SK-N-SH treated with all-trans-retinoic acid at 6 μM for 48 hours (cell line): ENCODE results near the gene TRNP1.

Experiments used
- ATAC-seq: fragments of 200-7000 bp; cut with Tn5 transposase; 3 replicates; pipeline ENCODE4 v1.9.1; 2020; ENCODE audit warnings: mild to moderate bottlenecking, moderate library complexity
- ARNTL ChIP-seq: fragments of 450-650 bp; formaldehyde crosslinking; IDR thresholded peaks from 2 replicates; pipeline ENCODE4 v1.5.0; 2020; ENCODE audit warnings: low read depth, mild to moderate bottlenecking, moderate library complexity, borderline replicate concordance
- BACH2 ChIP-seq: fragments of 250-450 bp; sonication (Bioruptor Pico); IDR thresholded peaks from 2 replicates; pipeline ENCODE4 v1.9.0; 2021; ENCODE audit warnings: mild to moderate bottlenecking, borderline replicate concordance
- CSDC2 ChIP-seq: fragments of 250-450 bp; sonication (Bioruptor Pico); IDR thresholded peaks from 2 replicates; pipeline ENCODE4 v1.5.0; 2020; ENCODE audit warnings: mild to moderate bottlenecking, moderate library complexity
- ESRRG ChIP-seq: fragments of 250-450 bp; sonication (Bioruptor Pico); IDR thresholded peaks from 2 replicates; pipeline ENCODE4 v1.6.1; 2021; ENCODE audit warnings: mild to moderate bottlenecking
- GLIS3 ChIP-seq: fragments of 250-450 bp; sonication (Bioruptor Pico); IDR thresholded peaks from 2 replicates; pipeline ENCODE4 v1.5.0; 2020; ENCODE audit warnings: mild to moderate bottlenecking, moderate library complexity
- ISL1 ChIP-seq: fragments of 250-450 bp; sonication (Bioruptor Pico); IDR thresholded peaks from 2 replicates; pipeline ENCODE4 v2.1.2; 2022; ENCODE audit warnings: mild to moderate bottlenecking, moderate library complexity
- OSR1 ChIP-seq: fragments of 250-450 bp; sonication (Bioruptor Pico); IDR thresholded peaks from 2 replicates; pipeline ENCODE4 v1.8.0; 2022; ENCODE audit warnings: moderate library complexity, mild to moderate bottlenecking, inconsistent platforms
- PPARA ChIP-seq: fragments of 250-450 bp; sonication (Bioruptor Pico); IDR thresholded peaks from 2 replicates; pipeline ENCODE4 v1.5.0; 2020; ENCODE audit warnings: mild to moderate bottlenecking, borderline replicate concordance
- RARB ChIP-seq: fragments of 250-450 bp; sonication (Bioruptor Pico); IDR thresholded peaks from 2 replicates; pipeline ENCODE4 v1.8.0; 2021; ENCODE audit warnings: mild to moderate bottlenecking, moderate library complexity
- TCF4 ChIP-seq: fragments of 250-450 bp; sonication (Bioruptor Pico); IDR thresholded peaks from 2 replicates; pipeline ENCODE4 v1.8.0; 2021; ENCODE audit warnings: mild to moderate bottlenecking, moderate library complexity, borderline replicate concordance
- TOX ChIP-seq: fragments of 250-450 bp; sonication (Bioruptor Pico); IDR thresholded peaks from 2 replicates; pipeline ENCODE4 v1.8.0; 2021; ENCODE audit warnings: mild to moderate bottlenecking, moderate library complexity, borderline replicate concordance
- ZC3H10 ChIP-seq: fragments of 250-450 bp; sonication (Bioruptor Pico); IDR thresholded peaks from 2 replicates; pipeline ENCODE4 v1.5.1; 2021; ENCODE audit warnings: mild to moderate bottlenecking, moderate library complexity
- ZFP30 ChIP-seq: fragments of 450-650 bp; formaldehyde crosslinking; IDR thresholded peaks from 2 replicates; pipeline ENCODE4 v1.5.0; 2022; ENCODE audit warnings: mild to moderate bottlenecking, moderate library complexity
- ZNF565 ChIP-seq: fragments of 450-650 bp; formaldehyde crosslinking; conservative IDR thresholded peaks from 2 replicates; pipeline ENCODE4 v1.5.0; 2020; ENCODE audit warnings: low read depth, mild to moderate bottlenecking, moderate library complexity
- ZNF70 ChIP-seq: fragments of 450-650 bp; formaldehyde crosslinking; IDR thresholded peaks from 2 replicates; pipeline ENCODE4 v1.5.0; 2020; ENCODE audit warnings: mild to moderate bottlenecking, moderate library complexity
- ZNF8 ChIP-seq: fragments of 450-650 bp; formaldehyde crosslinking; IDR thresholded peaks from 2 replicates; pipeline ENCODE4 v1.5.0; 2020; ENCODE audit warnings: mild to moderate bottlenecking, moderate library complexity
- TF ChIP-seq, protein P1 (sequence below): fragments of 250-450 bp; sonication (Bioruptor Pico); IDR thresholded peaks from 2 replicates; pipeline ENCODE4 v1.8.0; 2020; ENCODE audit warnings: mild to moderate bottlenecking, moderate library complexity, borderline replicate concordance
- TF ChIP-seq, protein P2 (sequence below): fragments of 250-450 bp; sonication (Bioruptor Pico); IDR thresholded peaks from 2 replicates; pipeline ENCODE4 v1.5.1; 2020; ENCODE audit warnings: low read depth, mild to moderate bottlenecking, moderate library complexity
- TF ChIP-seq, protein P3 (sequence below): fragments of 250-450 bp; sonication (Bioruptor Pico); IDR thresholded peaks from 2 replicates; pipeline ENCODE4 v1.8.0; 2021; ENCODE audit warnings: low read depth, mild to moderate bottlenecking, moderate library complexity, borderline replicate concordance
- TF ChIP-seq, protein P4 (sequence below): fragments of 250-450 bp; sonication (Bioruptor Pico); IDR thresholded peaks from 2 replicates; pipeline ENCODE4 v1.5.1; 2021; ENCODE audit warnings: mild to moderate bottlenecking, moderate library complexity
- TF ChIP-seq, protein P5 (sequence below): fragments of 250-450 bp; sonication (Bioruptor Pico); IDR thresholded peaks from 2 replicates; pipeline ENCODE4 v1.5.0; 2020; ENCODE audit warnings: mild to moderate bottlenecking, moderate library complexity

TRNP1 gene

DNA sequence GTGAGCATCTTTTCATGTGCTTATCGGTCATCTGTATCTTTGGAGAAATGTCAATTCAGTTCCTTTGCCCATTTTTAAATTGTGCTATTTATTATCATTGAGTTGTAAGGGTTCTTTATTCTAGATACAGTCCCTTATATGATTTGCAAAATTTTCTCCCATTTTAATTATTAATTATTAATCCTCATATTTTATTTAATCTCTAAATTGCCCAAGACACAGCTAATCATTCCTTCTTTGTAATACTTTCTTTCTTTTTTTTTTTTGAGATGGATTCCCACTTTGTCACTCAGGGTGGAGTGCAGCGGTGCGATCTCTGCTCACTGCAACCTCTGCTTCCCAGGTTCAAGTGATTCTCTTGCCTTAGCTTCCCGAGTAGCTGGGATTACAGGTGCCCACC is 32.2 kb downstream of the TRNP1 start:
- TF ChIP-seq OSR1 (CRISPR knock-in tag) (no peak), ZC3H10 (no peak), ZFP30 (no peak), ZNF8 (no peak), TCF4 (CRISPR knock-in tag) (no peak), PPARA (CRISPR knock-in tag) (no peak), ESRRG (CRISPR knock-in tag) (no peak), ZNF70 (CRISPR knock-in tag) (no peak), ZNF565 (CRISPR knock-in tag) (no peak), GLIS3 (CRISPR knock-in tag) (no peak), RARB (no peak), ARNTL (CRISPR knock-in tag) (no peak), TOX (no peak), CSDC2 (CRISPR knock-in tag) (no peak)
- TF ChIP-seq, protein P1, sequence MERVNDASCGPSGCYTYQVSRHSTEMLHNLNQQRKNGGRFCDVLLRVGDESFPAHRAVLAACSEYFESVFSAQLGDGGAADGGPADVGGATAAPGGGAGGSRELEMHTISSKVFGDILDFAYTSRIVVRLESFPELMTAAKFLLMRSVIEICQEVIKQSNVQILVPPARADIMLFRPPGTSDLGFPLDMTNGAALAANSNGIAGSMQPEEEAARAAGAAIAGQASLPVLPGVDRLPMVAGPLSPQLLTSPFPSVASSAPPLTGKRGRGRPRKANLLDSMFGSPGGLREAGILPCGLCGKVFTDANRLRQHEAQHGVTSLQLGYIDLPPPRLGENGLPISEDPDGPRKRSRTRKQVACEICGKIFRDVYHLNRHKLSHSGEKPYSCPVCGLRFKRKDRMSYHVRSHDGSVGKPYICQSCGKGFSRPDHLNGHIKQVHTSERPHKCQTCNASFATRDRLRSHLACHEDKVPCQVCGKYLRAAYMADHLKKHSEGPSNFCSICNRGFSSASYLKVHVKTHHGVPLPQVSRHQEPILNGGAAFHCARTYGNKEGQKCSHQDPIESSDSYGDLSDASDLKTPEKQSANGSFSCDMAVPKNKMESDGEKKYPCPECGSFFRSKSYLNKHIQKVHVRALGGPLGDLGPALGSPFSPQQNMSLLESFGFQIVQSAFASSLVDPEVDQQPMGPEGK = no peak
- TF ChIP-seq, protein P2, sequence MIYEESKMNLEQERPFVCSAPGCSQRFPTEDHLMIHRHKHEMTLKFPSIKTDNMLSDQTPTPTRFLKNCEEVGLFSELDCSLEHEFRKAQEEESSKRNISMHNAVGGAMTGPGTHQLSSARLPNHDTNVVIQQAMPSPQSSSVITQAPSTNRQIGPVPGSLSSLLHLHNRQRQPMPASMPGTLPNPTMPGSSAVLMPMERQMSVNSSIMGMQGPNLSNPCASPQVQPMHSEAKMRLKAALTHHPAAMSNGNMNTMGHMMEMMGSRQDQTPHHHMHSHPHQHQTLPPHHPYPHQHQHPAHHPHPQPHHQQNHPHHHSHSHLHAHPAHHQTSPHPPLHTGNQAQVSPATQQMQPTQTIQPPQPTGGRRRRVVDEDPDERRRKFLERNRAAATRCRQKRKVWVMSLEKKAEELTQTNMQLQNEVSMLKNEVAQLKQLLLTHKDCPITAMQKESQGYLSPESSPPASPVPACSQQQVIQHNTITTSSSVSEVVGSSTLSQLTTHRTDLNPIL (CRISPR knock-in tag) = no peak
- TF ChIP-seq, protein P3, sequence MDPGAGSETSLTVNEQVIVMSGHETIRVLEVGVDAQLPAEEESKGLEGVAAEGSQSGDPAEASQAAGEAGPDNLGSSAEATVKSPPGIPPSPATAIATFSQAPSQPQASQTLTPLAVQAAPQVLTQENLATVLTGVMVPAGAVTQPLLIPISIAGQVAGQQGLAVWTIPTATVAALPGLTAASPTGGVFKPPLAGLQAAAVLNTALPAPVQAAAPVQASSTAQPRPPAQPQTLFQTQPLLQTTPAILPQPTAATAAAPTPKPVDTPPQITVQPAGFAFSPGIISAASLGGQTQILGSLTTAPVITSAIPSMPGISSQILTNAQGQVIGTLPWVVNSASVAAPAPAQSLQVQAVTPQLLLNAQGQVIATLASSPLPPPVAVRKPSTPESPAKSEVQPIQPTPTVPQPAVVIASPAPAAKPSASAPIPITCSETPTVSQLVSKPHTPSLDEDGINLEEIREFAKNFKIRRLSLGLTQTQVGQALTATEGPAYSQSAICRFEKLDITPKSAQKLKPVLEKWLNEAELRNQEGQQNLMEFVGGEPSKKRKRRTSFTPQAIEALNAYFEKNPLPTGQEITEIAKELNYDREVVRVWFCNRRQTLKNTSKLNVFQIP (CRISPR knock-in tag) = no peak
- TF ChIP-seq, protein P4, sequence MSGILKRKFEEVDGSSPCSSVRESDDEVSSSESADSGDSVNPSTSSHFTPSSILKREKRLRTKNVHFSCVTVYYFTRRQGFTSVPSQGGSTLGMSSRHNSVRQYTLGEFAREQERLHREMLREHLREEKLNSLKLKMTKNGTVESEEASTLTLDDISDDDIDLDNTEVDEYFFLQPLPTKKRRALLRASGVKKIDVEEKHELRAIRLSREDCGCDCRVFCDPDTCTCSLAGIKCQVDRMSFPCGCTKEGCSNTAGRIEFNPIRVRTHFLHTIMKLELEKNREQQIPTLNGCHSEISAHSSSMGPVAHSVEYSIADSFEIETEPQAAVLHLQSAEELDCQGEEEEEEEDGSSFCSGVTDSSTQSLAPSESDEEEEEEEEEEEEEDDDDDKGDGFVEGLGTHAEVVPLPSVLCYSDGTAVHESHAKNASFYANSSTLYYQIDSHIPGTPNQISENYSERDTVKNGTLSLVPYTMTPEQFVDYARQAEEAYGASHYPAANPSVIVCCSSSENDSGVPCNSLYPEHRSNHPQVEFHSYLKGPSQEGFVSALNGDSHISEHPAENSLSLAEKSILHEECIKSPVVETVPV = no peak
- TF ChIP-seq, protein P5, sequence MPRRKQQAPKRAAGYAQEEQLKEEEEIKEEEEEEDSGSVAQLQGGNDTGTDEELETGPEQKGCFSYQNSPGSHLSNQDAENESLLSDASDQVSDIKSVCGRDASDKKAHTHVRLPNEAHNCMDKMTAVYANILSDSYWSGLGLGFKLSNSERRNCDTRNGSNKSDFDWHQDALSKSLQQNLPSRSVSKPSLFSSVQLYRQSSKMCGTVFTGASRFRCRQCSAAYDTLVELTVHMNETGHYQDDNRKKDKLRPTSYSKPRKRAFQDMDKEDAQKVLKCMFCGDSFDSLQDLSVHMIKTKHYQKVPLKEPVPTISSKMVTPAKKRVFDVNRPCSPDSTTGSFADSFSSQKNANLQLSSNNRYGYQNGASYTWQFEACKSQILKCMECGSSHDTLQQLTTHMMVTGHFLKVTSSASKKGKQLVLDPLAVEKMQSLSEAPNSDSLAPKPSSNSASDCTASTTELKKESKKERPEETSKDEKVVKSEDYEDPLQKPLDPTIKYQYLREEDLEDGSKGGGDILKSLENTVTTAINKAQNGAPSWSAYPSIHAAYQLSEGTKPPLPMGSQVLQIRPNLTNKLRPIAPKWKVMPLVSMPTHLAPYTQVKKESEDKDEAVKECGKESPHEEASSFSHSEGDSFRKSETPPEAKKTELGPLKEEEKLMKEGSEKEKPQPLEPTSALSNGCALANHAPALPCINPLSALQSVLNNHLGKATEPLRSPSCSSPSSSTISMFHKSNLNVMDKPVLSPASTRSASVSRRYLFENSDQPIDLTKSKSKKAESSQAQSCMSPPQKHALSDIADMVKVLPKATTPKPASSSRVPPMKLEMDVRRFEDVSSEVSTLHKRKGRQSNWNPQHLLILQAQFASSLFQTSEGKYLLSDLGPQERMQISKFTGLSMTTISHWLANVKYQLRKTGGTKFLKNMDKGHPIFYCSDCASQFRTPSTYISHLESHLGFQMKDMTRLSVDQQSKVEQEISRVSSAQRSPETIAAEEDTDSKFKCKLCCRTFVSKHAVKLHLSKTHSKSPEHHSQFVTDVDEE (CRISPR knock-in tag) = no peak
- no peak for ATAC-seq

DNA sequence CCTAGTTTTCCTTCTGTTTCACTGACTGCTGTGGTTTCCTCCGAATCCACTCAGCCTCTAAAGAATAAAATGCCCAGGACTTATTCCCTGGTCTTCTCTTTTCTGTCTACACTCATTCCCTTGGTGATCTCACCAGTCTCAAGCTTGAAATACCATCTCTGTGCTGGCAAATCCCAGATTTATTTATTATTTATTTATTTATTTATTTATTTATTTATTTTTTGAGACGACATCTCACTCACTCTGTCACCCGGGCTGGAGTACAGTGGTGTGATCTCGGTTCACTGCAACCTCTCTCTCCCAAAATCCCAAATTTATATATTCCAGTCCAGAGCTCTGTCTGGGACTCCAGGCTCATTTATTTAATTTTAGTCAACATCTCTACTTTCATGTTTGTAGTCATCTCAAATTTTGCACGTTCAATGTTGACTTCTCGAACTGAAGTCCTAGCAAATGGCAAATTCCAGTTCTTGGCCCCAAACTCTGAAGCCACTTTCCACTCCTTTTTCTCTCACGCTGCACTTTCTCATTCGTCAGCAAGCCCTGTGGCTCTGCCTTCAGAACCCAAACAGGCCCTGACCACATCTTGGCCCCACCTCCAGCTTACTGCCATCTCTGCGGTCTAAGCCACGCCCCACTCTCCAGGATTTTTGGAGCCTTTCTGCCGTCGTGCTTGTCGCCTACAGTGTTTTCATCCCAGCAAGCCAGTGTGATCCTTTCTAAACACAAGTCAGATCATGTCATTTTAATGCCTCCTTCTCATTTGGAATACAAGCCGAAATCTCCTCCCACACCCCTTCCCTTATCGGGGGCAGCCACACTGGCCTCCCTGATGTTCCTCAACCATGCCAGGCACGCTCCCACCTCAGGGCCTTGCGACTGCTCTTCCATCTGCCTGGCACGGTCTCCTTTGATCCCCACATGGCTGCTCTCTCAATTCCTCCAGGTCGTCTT is 33.4 kb downstream of the TRNP1 start:
- no peak for TF ChIP-seq RARB
- TF ChIP-seq ZNF8 = no peak
- TF ChIP-seq ISL1 (CRISPR knock-in tag) = no peak
- no peak for TF ChIP-seq ZC3H10
- no peak for TF ChIP-seq TOX
- ATAC-seq = no peak

DNA sequence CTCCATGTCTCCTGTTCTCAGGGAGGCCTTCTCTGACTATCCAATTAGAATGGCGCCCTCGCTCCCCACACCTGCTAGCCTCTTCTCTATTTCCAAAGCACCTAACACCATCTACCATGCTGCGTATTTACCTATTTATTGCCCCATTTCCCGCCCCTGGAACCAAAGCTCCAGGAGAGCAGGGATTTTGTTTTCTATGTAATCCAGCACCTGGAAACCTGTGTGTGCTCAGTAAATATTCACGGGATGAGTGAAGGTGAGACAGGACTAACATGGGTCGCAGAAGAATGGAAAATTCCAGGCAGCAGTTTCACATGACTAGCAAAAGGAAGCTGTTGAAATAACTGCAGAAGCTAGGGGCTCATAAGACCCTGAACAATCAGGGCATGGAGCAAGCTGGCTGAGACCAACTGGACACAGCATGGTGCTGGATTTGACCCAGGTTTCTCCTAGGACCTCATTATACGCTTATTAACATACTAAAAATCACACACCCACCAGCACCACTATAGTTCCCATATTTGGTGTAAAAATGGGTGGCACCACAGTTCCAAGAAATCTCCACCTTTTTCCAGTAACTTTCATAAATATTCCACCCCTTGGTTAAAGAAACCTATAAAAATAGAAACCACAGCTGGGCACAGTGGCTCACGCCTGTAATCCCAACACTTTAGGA is 34.2 kb downstream of the TRNP1 start:
- ATAC-seq = no peak
- TF ChIP-seq BACH2 (no peak), ESRRG (CRISPR knock-in tag) (no peak), OSR1 (CRISPR knock-in tag) (no peak)
